Measurements from ENCODE around the gene SUMF1.

- TF ChIP-seq, protein P1, sequence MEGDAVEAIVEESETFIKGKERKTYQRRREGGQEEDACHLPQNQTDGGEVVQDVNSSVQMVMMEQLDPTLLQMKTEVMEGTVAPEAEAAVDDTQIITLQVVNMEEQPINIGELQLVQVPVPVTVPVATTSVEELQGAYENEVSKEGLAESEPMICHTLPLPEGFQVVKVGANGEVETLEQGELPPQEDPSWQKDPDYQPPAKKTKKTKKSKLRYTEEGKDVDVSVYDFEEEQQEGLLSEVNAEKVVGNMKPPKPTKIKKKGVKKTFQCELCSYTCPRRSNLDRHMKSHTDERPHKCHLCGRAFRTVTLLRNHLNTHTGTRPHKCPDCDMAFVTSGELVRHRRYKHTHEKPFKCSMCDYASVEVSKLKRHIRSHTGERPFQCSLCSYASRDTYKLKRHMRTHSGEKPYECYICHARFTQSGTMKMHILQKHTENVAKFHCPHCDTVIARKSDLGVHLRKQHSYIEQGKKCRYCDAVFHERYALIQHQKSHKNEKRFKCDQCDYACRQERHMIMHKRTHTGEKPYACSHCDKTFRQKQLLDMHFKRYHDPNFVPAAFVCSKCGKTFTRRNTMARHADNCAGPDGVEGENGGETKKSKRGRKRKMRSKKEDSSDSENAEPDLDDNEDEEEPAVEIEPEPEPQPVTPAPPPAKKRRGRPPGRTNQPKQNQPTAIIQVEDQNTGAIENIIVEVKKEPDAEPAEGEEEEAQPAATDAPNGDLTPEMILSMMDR (IDR thresholded peaks at IDR 0.05): no peak
- no peak for TF ChIP-seq POLR2A (IDR thresholded peaks at IDR 0.05)
Measured at GRCh38 chr3:4505688-4506558, 38.9 kb upstream of the SUMF1 start.
